RPMI8226 (cell line): ENCODE results near the gene FHL1.

ENCODE experiments used
- DNase-seq: peaks from one replicate; pipeline ENCODE4 v3.0.0-alpha.2; 2015

Gene FHL1

GRCh38 chrX:136190038-136190713 is 42.8 kb downstream of the FHL1 start:
- no peak for DNase-seq

- DNase-seq: no peak
Observed at GRCh38 chrX:136191171-136191570, 43.8 kb downstream of the FHL1 start.

GRCh38 chrX:136192135-136192534 is 44.8 kb downstream of the FHL1 start:
- DNase-seq: no peak

GRCh38 chrX:136192839-136193414 is 45.6 kb downstream of the FHL1 start:
- no peak for DNase-seq

- DNase-seq: no peak
Observed at GRCh38 chrX:136193771-136194170, 46.4 kb downstream of the FHL1 start.

GRCh38 chrX:136194536-136194935 is 47.2 kb downstream of the FHL1 start:
- DNase-seq: no peak

GRCh38 chrX:136195247-136195646 is 47.9 kb downstream of the FHL1 start:
- DNase-seq: no peak

GRCh38 chrX:136196691-136197155 is 49.4 kb downstream of the FHL1 start:
- DNase-seq: no peak

GRCh38 chrX:136198010-136198409 is 50.7 kb downstream of the FHL1 start:
- DNase-seq: no peak

- no peak for DNase-seq
Observed at GRCh38 chrX:136198678-136199243, 51.4 kb downstream of the FHL1 start.

GRCh38 chrX:136199365-136199764 is 52.0 kb downstream of the FHL1 start:
- DNase-seq: no peak

GRCh38 chrX:136200466-136200865 is 53.1 kb downstream of the FHL1 start:
- DNase-seq: peak; percentile 6

GRCh38 chrX:136201601-136202000 is 54.3 kb downstream of the FHL1 start:
- no peak for DNase-seq

- no peak for DNase-seq
Observed at GRCh38 chrX:136202889-136203288, 55.6 kb downstream of the FHL1 start.

GRCh38 chrX:136203438-136203837 is 56.1 kb downstream of the FHL1 start:
- DNase-seq: no peak

- DNase-seq: no peak
Observed at GRCh38 chrX:136203951-136204350, 56.6 kb downstream of the FHL1 start.

- no peak for DNase-seq
Observed at GRCh38 chrX:136204571-136204970, 57.2 kb downstream of the FHL1 start.

GRCh38 chrX:136205882-136206380 is 58.6 kb downstream of the FHL1 start:
- no peak for DNase-seq

GRCh38 chrX:136206916-136207315 is 59.6 kb downstream of the FHL1 start:
- no peak for DNase-seq

GRCh38 chrX:136207546-136207945 is 60.2 kb downstream of the FHL1 start:
- no peak for DNase-seq

- peak; percentile 22 for DNase-seq
Observed at GRCh38 chrX:136209016-136209738, 61.8 kb downstream of the FHL1 start.

GRCh38 chrX:136209751-136210150 is 62.4 kb downstream of the FHL1 start:
- no peak for DNase-seq

- no peak for DNase-seq
Observed at GRCh38 chrX:136210243-136210642, 62.9 kb downstream of the FHL1 start.

- DNase-seq: no peak
Observed at GRCh38 chrX:136210806-136211205, 63.5 kb downstream of the FHL1 start.
